Heart left ventricle (tissue), 13 donors: ENCODE measurements around the gene SLC25A19.

Source experiments
- POLR2A ChIP-seq, 2 donors: fragments of 450-650 bp; IDR thresholded peaks; one replicate each; pipeline ENCODE4 v1.6.1; 2017; ENCODE audit warnings: antibody characterized with exemption in 2 of 2, mild to moderate bottlenecking in 2 of 2, moderate library complexity in 2 of 2
- TF ChIP-seq, protein P1 (sequence below), 12 donors: fragments of 200-600 bp; sonication (generic) in 4 of 12; IDR thresholded peaks; one replicate each; pipeline versions ENCODE4 v1.5.0 to v1.8.0; 2018 to 2022; ENCODE audit warnings: antibody characterized with exemption in 12 of 12, mild to moderate bottlenecking in 5 of 12
- donor health status: ischemic (EF 13 %, LVEDD 7.1; RV severe dilation, severe dysfunction).
- donor health status: DM: no; HTN: yes; CAD: no.
- donor health status: DM: no; HTN: no; CAD: no.
- donor health status: ischemic (EF 25% LVEDD 6.9; RV normal size, moderate dysfunction).
- donor health status: ischemic (EF 25% LVEDD 5.7; RV mildly dilated, moderate dysfunction).
- donor health status: ischemic (EF 35%, LVEDD 5.7; RV mildly dilated, moderate dysfunction).
- donor health status: nonischemic (EF 11% LVEDD 7.7; RV severe dilation, severe dysfunction).
- donor health status: DM: yes; HTN: yes; CAD: no.
- donor health status: PGD.
- donor health status: ischemic (EF 29% LVEDD 5.4; RV normal size, mild dysfunction).
- donor health status: nonischemic (EF 23%, LVEDD 6.1; RV moderate dilation, normal function).

DNA sequence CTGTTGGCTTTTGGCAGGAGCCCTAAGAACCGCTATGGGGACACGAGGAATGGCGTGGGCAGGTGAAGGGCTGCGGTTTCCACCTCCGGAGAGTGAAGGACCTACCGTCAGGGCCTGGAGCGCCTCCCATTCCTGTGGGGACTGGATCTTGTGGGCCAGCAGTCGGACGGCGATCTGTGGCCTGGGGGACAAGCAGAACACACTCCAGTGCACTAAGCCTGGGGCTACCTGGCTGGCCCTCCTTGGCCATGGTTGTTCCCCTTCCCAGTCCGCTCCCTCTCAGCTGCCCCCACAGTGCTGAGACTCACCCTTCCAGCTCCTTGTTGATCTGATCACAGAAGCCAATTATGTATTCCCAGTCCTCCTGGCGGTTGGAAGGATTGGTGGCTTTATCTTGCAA, 42.8 kb downstream of the SLC25A19 start:
- TF ChIP-seq, protein P1, sequence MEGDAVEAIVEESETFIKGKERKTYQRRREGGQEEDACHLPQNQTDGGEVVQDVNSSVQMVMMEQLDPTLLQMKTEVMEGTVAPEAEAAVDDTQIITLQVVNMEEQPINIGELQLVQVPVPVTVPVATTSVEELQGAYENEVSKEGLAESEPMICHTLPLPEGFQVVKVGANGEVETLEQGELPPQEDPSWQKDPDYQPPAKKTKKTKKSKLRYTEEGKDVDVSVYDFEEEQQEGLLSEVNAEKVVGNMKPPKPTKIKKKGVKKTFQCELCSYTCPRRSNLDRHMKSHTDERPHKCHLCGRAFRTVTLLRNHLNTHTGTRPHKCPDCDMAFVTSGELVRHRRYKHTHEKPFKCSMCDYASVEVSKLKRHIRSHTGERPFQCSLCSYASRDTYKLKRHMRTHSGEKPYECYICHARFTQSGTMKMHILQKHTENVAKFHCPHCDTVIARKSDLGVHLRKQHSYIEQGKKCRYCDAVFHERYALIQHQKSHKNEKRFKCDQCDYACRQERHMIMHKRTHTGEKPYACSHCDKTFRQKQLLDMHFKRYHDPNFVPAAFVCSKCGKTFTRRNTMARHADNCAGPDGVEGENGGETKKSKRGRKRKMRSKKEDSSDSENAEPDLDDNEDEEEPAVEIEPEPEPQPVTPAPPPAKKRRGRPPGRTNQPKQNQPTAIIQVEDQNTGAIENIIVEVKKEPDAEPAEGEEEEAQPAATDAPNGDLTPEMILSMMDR (IDR thresholded peaks at IDR 0.05), result no peak
- no peak for TF ChIP-seq POLR2A (IDR thresholded peaks at IDR 0.05)
